HuH-7.5 (cell line): ENCODE results near the gene CHML.

ENCODE experiments used
- DNase-seq: peaks from one replicate; pipeline ENCODE4 v3.0.0; 2011; ENCODE audit warnings: low spot score

CHML gene

GRCh38 chr1:241646201-241646600, 6.0 kb upstream of the CHML start:
- DNase-seq: no peak

- no peak for DNase-seq
Observed at GRCh38 chr1:241645199-241645598, 5.0 kb upstream of the CHML start.

GRCh38 chr1:241644259-241644658, 4.1 kb upstream of the CHML start:
- DNase-seq: no peak

GRCh38 chr1:241642593-241642944, 2.4 kb upstream of the CHML start:
- no peak for DNase-seq

- peak; percentile 45 for DNase-seq
Observed at GRCh38 chr1:241641773-241642592, 1.8 kb upstream of the CHML start.

- peak; percentile 44 for DNase-seq
Observed at GRCh38 chr1:241640867-241641622, 876 bp upstream of the CHML start.

GRCh38 chr1:241639623-241640148, 483 bp downstream of the CHML start:
- DNase-seq: peak; percentile 47

GRCh38 chr1:241638909-241639622, 1.1 kb downstream of the CHML start:
- no peak for DNase-seq

- DNase-seq: no peak
Observed at GRCh38 chr1:241638099-241638682, 2.0 kb downstream of the CHML start.

GRCh38 chr1:241637604-241638003, 2.6 kb downstream of the CHML start:
- DNase-seq: no peak

- no peak for DNase-seq
Observed at GRCh38 chr1:241637046-241637590, 3.1 kb downstream of the CHML start.

GRCh38 chr1:241636291-241636690, 3.9 kb downstream of the CHML start:
- DNase-seq: no peak

GRCh38 chr1:241635556-241636152, 4.5 kb downstream of the CHML start:
- DNase-seq: no peak

GRCh38 chr1:241632987-241633386, 7.2 kb downstream of the CHML start:
- no peak for DNase-seq

- no peak for DNase-seq
Observed at GRCh38 chr1:241631674-241632073, 8.5 kb downstream of the CHML start.

- DNase-seq: no peak
Observed at GRCh38 chr1:241630899-241631298, 9.3 kb downstream of the CHML start.

- no peak for DNase-seq
Observed at GRCh38 chr1:241630476-241630875, 9.7 kb downstream of the CHML start.

- DNase-seq: no peak
Observed at GRCh38 chr1:241630005-241630404, 10.2 kb downstream of the CHML start.

GRCh38 chr1:241627453-241628259, 12.5 kb downstream of the CHML start:
- no peak for DNase-seq

GRCh38 chr1:241624935-241625334, 15.2 kb downstream of the CHML start:
- DNase-seq: no peak

- DNase-seq: no peak
Observed at GRCh38 chr1:241622669-241623068, 17.5 kb downstream of the CHML start.
